ENCODE results near the gene CTNND1. TPM values are rescaled to one million over a fixed set of nuclear protein-coding genes. Genes with fewer than 3 reads are reported as not detected.
A peak's percentile ranks its signal among the peaks of the same experiment; 100 is the strongest.

Gene CTNND1
- total and polyA plus RNA-seq, 2 of the 8 experiments (the other 6 are each of a cell fraction or from before 2014, with no cell fraction given), result 91.9 to 164 TPM

- Histone ChIP-seq H3K9me3 (ENCODE audit: insufficient read depth in 2 of 2, low read depth in 1 of 2, low read length in 1 of 2) (no peaks in the 10 kb centered on the region), H4K20me1 (replicated peaks in 1 of 2; ENCODE audit: control insufficient read depth in 1 of 2, insufficient read depth in 2 of 2, low read length in 2 of 2) (peaks cover 3 to 15% of the 10 kb centered on the region in 2 experiments), H4K8ac (ENCODE audit: extremely low read depth, insufficient read depth, low read length) (no peak overlapping the region), H3K36me3 (ENCODE audit: control insufficient read depth in 2 of 4, insufficient read depth in 4 of 4, low read length in 3 of 4) (no peaks in the 10 kb centered on the region), H3K79me2 (ENCODE audit: control insufficient read depth in 1 of 2, insufficient read depth in 2 of 2, low read length in 2 of 2) (peaks cover 26 to 94% of the 10 kb centered on the region in 2 experiments), H3K27ac (ENCODE audit: low read depth, low read length) (peak overlapping the region; percentile 89), H3K27me3 (replicated peaks in 1 of 4; ENCODE audit: control insufficient read depth in 3 of 4, extremely low read depth in 1 of 4, insufficient read depth in 3 of 4, low read length in 3 of 4) (no peaks in the 10 kb centered on the region), H3K4me2 (ENCODE audit: insufficient read depth in 1 of 2, low read depth in 2 of 2, low read length in 2 of 2) (peak overlapping the region; percentile 55 to 63), H2BK15ac (ENCODE audit: low read length) (no peak overlapping the region), H3K18ac (ENCODE audit: extremely low read depth, low read length) (no peak overlapping the region), H3K4me1 (replicated peaks in 1 of 4; ENCODE audit: control insufficient read depth in 3 of 4, insufficient read depth in 4 of 4, low read length in 3 of 4) (peaks cover 23 to 44% (median 38%) of the 10 kb centered on the region in 4 experiments), H2BK5ac (ENCODE audit: low read depth, low read length) (peak overlapping the region; percentile 81; the same call in 1 of the 2 replicates), H3K23ac (ENCODE audit: insufficient read length) (no peak overlapping the region), H2BK20ac (ENCODE audit: low read length) (peak overlapping the region; percentile 89; the same call in 1 of the 2 replicates), H3K9ac (replicated peaks in 1 of 4; ENCODE audit: extremely low read depth in 1 of 4, low read depth in 3 of 4, low read length in 3 of 4) (peak overlapping the region in 2 of 4 experiments; percentile 5 to 64; a peak in 1 of 7 replicates), H2AK5ac (ENCODE audit: low read depth, low read length) (no peak overlapping the region), H3K4me3 (ENCODE audit: extremely low read depth in 1 of 4, insufficient read depth in 2 of 4, low read depth in 3 of 4, low read length in 4 of 4) (peak overlapping the region in 1 of 4 experiments; percentile 39; a peak in 1 of 8 replicates), H2BK12ac (ENCODE audit: low read depth, low read length) (peak overlapping the region; percentile 60; the same call in 1 of the 2 replicates), H4K5ac (ENCODE audit: insufficient read length, low read depth, low read length) (no peak overlapping the region), H3K56ac (replicated peaks; ENCODE audit: insufficient read length, low read depth, low read length) (no peak overlapping the region), H4K91ac (replicated peaks; ENCODE audit: insufficient read length, low read length) (no peak overlapping the region), H3K4ac (replicated peaks; ENCODE audit: insufficient read length, low read depth, low read length) (no peak overlapping the region), H2AFZ (ENCODE audit: low read length) (no peak overlapping the region), H3K14ac (ENCODE audit: insufficient read length) (no peak overlapping the region), H3K79me1 (ENCODE audit: low read depth, low read length) (peaks cover 5% of the 10 kb centered on the region), H2BK120ac (replicated peaks; ENCODE audit: low read depth, low read length) (no peak overlapping the region), H3K23me2 (ENCODE audit: low read depth, low read length) (no peaks in the 10 kb centered on the region)
- ChIA-PET CTCF (ENCODE audit: partially characterized antibody) (interaction anchor here (1.0 to 9.6 kb wide), 9 partner anchors 8 to 28 kb away, joined by 3 to 86 read pairs (median 4); partner anchors contain the start of genes BTBD18 and CTNND1), POLR2A (ENCODE audit: partially characterized antibody) (interaction anchor here (0.8 to 14.4 kb wide), 14 partner anchors 8 to 1148 kb away, joined by 3 to 329 read pairs (median 8); partner anchors contain the start of genes BTBD18 and CTNND1)
- 69% methylated on average over 1 of the region's 1 CpG; no CpG with 5 or more reads in 1 of the 2 experiments for WGBS, 2 experiments (ENCODE audit: extremely low coverage in 1 of 2, insufficient coverage in 1 of 2, insufficient read length in 1 of 2, insufficient replicate concordance in 2 of 2, low coverage in 1 of 2, low lambda C conversion rate in 2 of 2, missing lambda C conversion rate in 1 of 2)
- no peak for DNase-seq (ENCODE audit: low read depth in 1 of 2, low spot score in 2 of 2)
- peak; percentile 24 for FAIRE-seq
- TF ChIP-seq CBX5 (IDR thresholded peaks at IDR 0.05; ENCODE audit: low read depth, low read length) (no peak), USF2 (IDR thresholded peaks at IDR 0.05; ENCODE audit: low read length) (no peak), KDM1A (IDR thresholded peaks at IDR 0.05; ENCODE audit: borderline replicate concordance, low read length) (no peak), POLR2AphosphoS5 (IDR thresholded peaks at IDR 0.05; ENCODE audit: low read depth, low read length) (0 out of 2 replicates have a peak, but pooled peaks have one; percentile 17), POLR2A (IDR thresholded peaks at IDR 0.05; ENCODE audit: control extremely low read depth in 1 of 2, low read depth in 2 of 2, low read length in 2 of 2) (no peak; a peak in 1 of 3 replicates), GTF2F1 (IDR thresholded peaks at IDR 0.05; ENCODE audit: borderline replicate concordance, low read depth, low read length) (no peak), SRF (IDR thresholded peaks at IDR 0.05; ENCODE audit: low read depth, low read length) (no peak), SP1 (IDR thresholded peaks at IDR 0.05; ENCODE audit: low read depth, low read length) (0 out of 2 replicates have a peak, but pooled peaks have one; percentile 30), MAX (IDR thresholded peaks at IDR 0.05) (no peak), CTBP2 (IDR thresholded peaks at IDR 0.05; ENCODE audit: borderline replicate concordance, insufficient read depth, insufficient read length, low read length) (no peak), BACH1 (IDR thresholded peaks at IDR 0.05; ENCODE audit: low read length) (no peak), NANOG (IDR thresholded peaks at IDR 0.05; ENCODE audit: insufficient read depth, low read depth, low read length, poor library complexity, severe bottlenecking) (peak; percentile 13)
Observed at GRCh38 chr11:57779276-57779675, 17.7 kb downstream of the CTNND1 start.
